ENCODE measurements around the gene COL12A1. TPM values are rescaled to one million over a fixed set of nuclear protein-coding genes. Genes with fewer than 3 reads are reported as not detected.

The COL12A1 gene
- total and polyA plus RNA-seq, 2 of the 13 experiments (the other 11 are each of a cell fraction or from before 2014, with no cell fraction given): 0.02 TPM; not detected in 1

DNA sequence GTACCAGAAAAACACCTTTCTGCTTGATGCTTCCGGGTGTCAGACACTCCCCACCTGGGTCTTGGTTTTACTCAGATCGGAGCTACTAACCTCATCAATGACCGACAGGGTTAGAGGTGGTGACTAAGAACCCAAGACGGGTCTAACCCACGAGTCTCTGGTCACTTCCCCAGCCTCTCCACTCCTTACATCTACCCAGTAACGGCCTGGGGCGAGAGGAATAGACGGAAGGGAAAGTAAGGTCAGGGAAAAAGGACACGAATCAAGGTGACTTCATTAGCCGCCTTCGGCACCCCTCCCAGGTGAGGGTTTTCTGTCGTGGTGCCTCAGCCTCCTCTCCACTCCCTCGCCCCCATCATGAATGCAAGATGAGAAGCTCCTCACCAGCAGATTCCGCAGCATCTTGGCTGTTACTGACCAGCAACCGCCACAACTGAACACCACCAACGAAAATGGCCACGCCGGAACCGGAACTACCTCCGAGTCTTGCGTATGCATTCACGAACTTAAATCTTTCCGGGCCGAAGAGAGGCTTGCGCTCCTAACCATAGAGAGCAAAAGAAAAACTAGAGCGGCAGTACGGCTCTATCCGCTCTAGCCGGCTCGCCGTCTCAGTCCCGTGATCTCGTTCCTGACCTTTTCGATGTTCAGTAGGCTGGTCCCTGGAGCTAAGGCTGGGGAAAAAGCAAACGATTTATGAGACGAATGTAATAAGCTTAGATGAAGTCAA lies 37.6 kb upstream of the COL12A1 start, which contains the start of gene COX7A2 (continued):
- TF ChIP-seq SMAD9 (CRISPR knock-in tag; IDR thresholded peaks at IDR 0.05): no peak
- TF ChIP-seq KMT2A (CRISPR knock-in tag; IDR thresholded peaks at IDR 0.05): peak; percentile 80; the same call in 1 of the 2 replicates
- TF ChIP-seq TCF7L2 (IDR thresholded peaks at IDR 0.05; ENCODE audit: low read depth, low read length): no peak
- TF ChIP-seq SMYD3 (CRISPR knock-in tag; IDR thresholded peaks at IDR 0.05): peak; percentile 25; the same call in 1 of the 2 replicates
- peak; percentile 88; the same call in 1 of the 2 replicates for TF ChIP-seq REPIN1 (CRISPR knock-in tag; IDR thresholded peaks at IDR 0.05; ENCODE audit: borderline replicate concordance, low read depth)
- TF ChIP-seq KAT8 (CRISPR knock-in tag; IDR thresholded peaks at IDR 0.05): peak; percentile 98
- TF ChIP-seq ZNF263 (CRISPR knock-in tag; IDR thresholded peaks at IDR 0.05): no peak
- no peak for TF ChIP-seq ZEB1 (IDR thresholded peaks at IDR 0.05; ENCODE audit: insufficient replicate concordance, low read depth)
- TF ChIP-seq KLF11 (CRISPR knock-in tag; IDR thresholded peaks at IDR 0.05): peak; percentile 53; the same call in 1 of the 2 replicates
- no peak for TF ChIP-seq ZNF33B (CRISPR knock-in tag; IDR thresholded peaks at IDR 0.05)
- peak; percentile 71; the same call in 1 of the 2 replicates for TF ChIP-seq ZZZ3 (CRISPR knock-in tag; IDR thresholded peaks at IDR 0.05; ENCODE audit: borderline replicate concordance)
- TF ChIP-seq, protein P1, sequence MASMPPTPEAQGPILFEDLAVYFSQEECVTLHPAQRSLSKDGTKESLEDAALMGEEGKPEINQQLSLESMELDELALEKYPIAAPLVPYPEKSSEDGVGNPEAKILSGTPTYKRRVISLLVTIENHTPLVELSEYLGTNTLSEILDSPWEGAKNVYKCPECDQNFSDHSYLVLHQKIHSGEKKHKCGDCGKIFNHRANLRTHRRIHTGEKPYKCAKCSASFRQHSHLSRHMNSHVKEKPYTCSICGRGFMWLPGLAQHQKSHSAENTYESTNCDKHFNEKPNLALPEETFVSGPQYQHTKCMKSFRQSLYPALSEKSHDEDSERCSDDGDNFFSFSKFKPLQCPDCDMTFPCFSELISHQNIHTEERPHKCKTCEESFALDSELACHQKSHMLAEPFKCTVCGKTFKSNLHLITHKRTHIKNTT (CRISPR knock-in tag; IDR thresholded peaks at IDR 0.05): no peak
- peak; percentile 41; the same call in 1 of the 2 replicates for TF ChIP-seq GATA4 (IDR thresholded peaks at IDR 0.05; ENCODE audit: borderline replicate concordance, low read depth)
- TF ChIP-seq MED1 (CRISPR knock-in tag; IDR thresholded peaks at IDR 0.05): no peak; the same call in none of the 2 replicates
- TF ChIP-seq, protein P2, sequence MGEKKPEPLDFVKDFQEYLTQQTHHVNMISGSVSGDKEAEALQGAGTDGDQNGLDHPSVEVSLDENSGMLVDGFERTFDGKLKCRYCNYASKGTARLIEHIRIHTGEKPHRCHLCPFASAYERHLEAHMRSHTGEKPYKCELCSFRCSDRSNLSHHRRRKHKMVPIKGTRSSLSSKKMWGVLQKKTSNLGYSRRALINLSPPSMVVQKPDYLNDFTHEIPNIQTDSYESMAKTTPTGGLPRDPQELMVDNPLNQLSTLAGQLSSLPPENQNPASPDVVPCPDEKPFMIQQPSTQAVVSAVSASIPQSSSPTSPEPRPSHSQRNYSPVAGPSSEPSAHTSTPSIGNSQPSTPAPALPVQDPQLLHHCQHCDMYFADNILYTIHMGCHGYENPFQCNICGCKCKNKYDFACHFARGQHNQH (CRISPR knock-in tag; IDR thresholded peaks at IDR 0.05): peak; percentile 85
- TF ChIP-seq SMC3 (IDR thresholded peaks at IDR 0.05; ENCODE audit: low read length): no peak
- TF ChIP-seq ZNF253 (CRISPR knock-in tag; IDR thresholded peaks at IDR 0.05; ENCODE audit: borderline replicate concordance): no peak
- peak; percentile 80; the same call in 1 of the 2 replicates for TF ChIP-seq ZNF878 (CRISPR knock-in tag; IDR thresholded peaks at IDR 0.05)
- TF ChIP-seq KAT2B (IDR thresholded peaks at IDR 0.05; ENCODE audit: borderline replicate concordance, low read depth, low read length): no peak
- TF ChIP-seq MZF1 (CRISPR knock-in tag; IDR thresholded peaks at IDR 0.05; ENCODE audit: borderline replicate concordance): no peak
- TF ChIP-seq ZNF367 (CRISPR knock-in tag; IDR thresholded peaks at IDR 0.05; ENCODE audit: borderline replicate concordance): 0 out of 2 replicates have a peak, but pooled peaks have one; percentile 18
- TF ChIP-seq, protein P3, sequence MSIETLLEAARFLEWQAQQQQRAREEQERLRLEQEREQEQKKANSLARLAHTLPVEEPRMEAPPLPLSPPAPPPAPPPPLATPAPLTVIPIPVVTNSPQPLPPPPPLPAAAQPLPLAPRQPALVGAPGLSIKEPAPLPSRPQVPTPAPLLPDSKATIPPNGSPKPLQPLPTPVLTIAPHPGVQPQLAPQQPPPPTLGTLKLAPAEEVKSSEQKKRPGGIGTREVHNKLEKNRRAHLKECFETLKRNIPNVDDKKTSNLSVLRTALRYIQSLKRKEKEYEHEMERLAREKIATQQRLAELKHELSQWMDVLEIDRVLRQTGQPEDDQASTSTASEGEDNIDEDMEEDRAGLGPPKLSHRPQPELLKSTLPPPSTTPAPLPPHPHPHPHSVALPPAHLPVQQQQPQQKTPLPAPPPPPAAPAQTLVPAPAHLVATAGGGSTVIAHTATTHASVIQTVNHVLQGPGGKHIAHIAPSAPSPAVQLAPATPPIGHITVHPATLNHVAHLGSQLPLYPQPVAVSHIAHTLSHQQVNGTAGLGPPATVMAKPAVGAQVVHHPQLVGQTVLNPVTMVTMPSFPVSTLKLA (IDR thresholded peaks at IDR 0.05): no peak
- no peak for TF ChIP-seq ZNF781 (CRISPR knock-in tag; IDR thresholded peaks at IDR 0.05; ENCODE audit: borderline replicate concordance, not compliant biosample characterization)
- no peak for TF ChIP-seq HNF4G (IDR thresholded peaks at IDR 0.05; ENCODE audit: borderline replicate concordance, low read depth, low read length)
- TF ChIP-seq HNF4G (CRISPR knock-in tag; IDR thresholded peaks at IDR 0.05; ENCODE audit: borderline replicate concordance, low read depth): no peak
- TF ChIP-seq, protein P4, sequence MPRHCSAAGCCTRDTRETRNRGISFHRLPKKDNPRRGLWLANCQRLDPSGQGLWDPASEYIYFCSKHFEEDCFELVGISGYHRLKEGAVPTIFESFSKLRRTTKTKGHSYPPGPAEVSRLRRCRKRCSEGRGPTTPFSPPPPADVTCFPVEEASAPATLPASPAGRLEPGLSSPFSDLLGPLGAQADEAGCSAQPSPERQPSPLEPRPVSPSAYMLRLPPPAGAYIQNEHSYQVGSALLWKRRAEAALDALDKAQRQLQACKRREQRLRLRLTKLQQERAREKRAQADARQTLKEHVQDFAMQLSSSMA (CRISPR knock-in tag; IDR thresholded peaks at IDR 0.05): 0 out of 2 replicates have a peak, but pooled peaks have one; percentile 39
- peak in 1 of 2 experiments; percentile 76; a peak in 2 of 4 replicates for TF ChIP-seq KLF16 (CRISPR knock-in tag; IDR thresholded peaks at IDR 0.05)
